ENCODE data around the gene GNPDA1. TPM values are rescaled to one million over a fixed set of nuclear protein-coding genes. Genes with fewer than 3 reads are reported as not detected.

The GNPDA1 gene
- polyA plus RNA-seq, 1 of the 3 experiments (the other 2 are of a cell fraction): 23.9 TPM

DNA sequence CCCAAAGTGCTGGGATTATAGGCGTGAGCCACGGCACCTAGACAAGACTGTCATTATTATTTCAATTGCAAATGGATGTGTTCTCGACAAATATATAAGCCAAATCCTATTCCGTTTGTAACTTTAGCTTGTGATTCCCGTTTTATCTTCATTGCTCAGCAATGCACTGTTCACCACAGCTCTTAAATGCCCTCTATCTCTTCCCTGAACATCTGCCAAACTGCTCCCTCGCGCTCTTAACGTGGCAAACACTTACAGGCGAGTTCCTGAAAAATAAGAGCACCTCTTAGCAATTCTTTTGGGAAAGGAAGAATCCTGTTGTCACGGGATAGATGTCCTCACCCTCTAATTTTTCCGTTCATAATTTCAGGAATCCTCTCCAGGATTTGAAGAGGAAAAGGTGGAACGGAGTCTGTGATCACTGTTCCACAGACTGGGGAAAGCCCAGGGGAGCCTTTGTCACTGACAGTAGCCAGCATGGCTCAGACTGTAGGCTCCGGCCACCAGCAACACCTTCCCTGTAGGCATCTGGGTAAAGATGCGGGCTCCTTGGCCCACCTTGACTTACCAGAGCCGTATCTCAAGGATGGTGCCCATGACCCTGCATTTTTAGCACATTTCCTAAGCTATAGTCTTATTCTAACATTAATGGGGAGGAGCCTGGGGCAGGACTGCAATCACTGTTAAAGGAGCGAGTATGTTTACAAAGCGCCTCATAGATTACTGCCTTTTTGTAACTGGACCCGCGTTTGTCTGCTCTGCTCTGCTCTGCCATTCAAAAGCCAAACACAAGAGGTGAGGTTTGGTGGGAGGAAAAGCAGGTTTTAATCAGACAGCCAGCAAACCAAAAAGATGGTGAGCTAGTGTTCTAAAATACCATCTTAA is 20.2 kb upstream of the GNPDA1 start (continued):
- TF ChIP-seq TEAD4 (IDR thresholded peaks at IDR 0.05; ENCODE audit: borderline replicate concordance, insufficient read depth) (no peak), RCOR1 (IDR thresholded peaks at IDR 0.05; ENCODE audit: low read length) (no peak), CHD2 (IDR thresholded peaks at IDR 0.05; ENCODE audit: low read length, partially characterized antibody) (no peak), SMC3 (IDR thresholded peaks at IDR 0.05; ENCODE audit: low read depth, low read length) (no peak), FOXM1 (IDR thresholded peaks at IDR 0.05; ENCODE audit: low read depth) (no peak), RAD21 (IDR thresholded peaks at IDR 0.05; ENCODE audit: low read length) (no peak)
- TF ChIP-seq, protein P1, sequence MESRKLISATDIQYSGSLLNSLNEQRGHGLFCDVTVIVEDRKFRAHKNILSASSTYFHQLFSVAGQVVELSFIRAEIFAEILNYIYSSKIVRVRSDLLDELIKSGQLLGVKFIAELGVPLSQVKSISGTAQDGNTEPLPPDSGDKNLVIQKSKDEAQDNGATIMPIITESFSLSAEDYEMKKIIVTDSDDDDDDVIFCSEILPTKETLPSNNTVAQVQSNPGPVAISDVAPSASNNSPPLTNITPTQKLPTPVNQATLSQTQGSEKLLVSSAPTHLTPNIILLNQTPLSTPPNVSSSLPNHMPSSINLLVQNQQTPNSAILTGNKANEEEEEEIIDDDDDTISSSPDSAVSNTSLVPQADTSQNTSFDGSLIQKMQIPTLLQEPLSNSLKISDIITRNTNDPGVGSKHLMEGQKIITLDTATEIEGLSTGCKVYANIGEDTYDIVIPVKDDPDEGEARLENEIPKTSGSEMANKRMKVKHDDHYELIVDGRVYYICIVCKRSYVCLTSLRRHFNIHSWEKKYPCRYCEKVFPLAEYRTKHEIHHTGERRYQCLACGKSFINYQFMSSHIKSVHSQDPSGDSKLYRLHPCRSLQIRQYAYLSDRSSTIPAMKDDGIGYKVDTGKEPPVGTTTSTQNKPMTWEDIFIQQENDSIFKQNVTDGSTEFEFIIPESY (IDR thresholded peaks at IDR 0.05; ENCODE audit: borderline replicate concordance, low read depth): no peak

DNA sequence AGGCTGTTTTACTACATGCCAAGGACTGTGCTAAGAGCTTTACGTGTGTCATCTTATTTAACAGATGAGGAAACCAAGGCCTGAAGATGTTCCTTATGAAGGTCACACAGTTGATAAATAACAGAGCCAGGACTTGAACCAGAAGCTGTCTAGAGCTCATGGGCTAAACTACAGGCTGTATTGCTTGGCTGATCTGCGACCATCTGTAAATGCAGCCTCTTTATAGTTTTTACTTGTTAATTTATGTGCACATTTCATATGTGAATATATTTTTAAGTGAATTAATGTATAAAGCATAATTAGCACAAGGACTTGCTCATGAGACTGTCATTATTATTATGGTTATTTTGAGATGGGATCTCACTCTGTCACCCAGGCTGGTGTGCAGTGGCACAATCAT is 19.3 kb upstream of the GNPDA1 start:
- DNase-seq: no peak
- 83% methylated on average over 2 of the region's 2 CpGs for WGBS (ENCODE audit: low lambda C conversion rate)

More for the DNA sequence above, 19.3 kb upstream of the GNPDA1 start:
- Histone ChIP-seq H3K4me1 (ENCODE audit: control insufficient read depth in 1 of 2, insufficient read depth in 2 of 2, low read depth in 1 of 2, low read length in 1 of 2) (peaks cover 0 to 2% of the 10 kb centered on the region in 2 experiments; a peak in 1 of 4 replicates), H3K79me2 (ENCODE audit: insufficient read depth) (no peaks in the 10 kb centered on the region), H3K4me3 (ENCODE audit: low read depth in 2 of 2, low read length in 1 of 2) (no peak overlapping the region), H3K4me2 (no peak overlapping the region), H3K9me3 (no peaks in the 10 kb centered on the region), H3K27ac (ENCODE audit: low read depth in 2 of 2, low read length in 1 of 2) (no peak overlapping the region), H3K9me2 (no peaks in the 10 kb centered on the region), H4K20me1 (ENCODE audit: insufficient read depth) (no peaks in the 10 kb centered on the region), H2AFZ (ENCODE audit: low read depth) (no peak overlapping the region), H3F3A (replicated peaks; ENCODE audit: insufficient read depth) (no peaks in the 10 kb centered on the region), H3K9ac (no peak overlapping the region), H3K27me3 (ENCODE audit: insufficient read depth) (no peaks in the 10 kb centered on the region), H3K36me3 (replicated peaks in 1 of 2; ENCODE audit: control insufficient read depth in 1 of 2, insufficient read depth in 2 of 2, low read length in 1 of 2) (no peaks in the 10 kb centered on the region)
- TF ChIP-seq, protein P1 (IDR thresholded peaks at IDR 0.05; ENCODE audit: borderline replicate concordance, low read depth): no peak
- TF ChIP-seq GABPA (IDR thresholded peaks at IDR 0.05; ENCODE audit: low read depth) (no peak), SIN3A (IDR thresholded peaks at IDR 0.05; ENCODE audit: borderline replicate concordance, low read depth, low read length) (no peak), TAF1 (IDR thresholded peaks at IDR 0.05; ENCODE audit: borderline replicate concordance, low read depth, low read length) (no peak), POLR2AphosphoS5 (IDR thresholded peaks at IDR 0.05; ENCODE audit: low read depth, low read length) (no peak), FOXJ3 (CRISPR knock-in tag; IDR thresholded peaks at IDR 0.05) (no peak), RFX5 (IDR thresholded peaks at IDR 0.05; ENCODE audit: low read length) (no peak), MXI1 (IDR thresholded peaks at IDR 0.05; ENCODE audit: low read depth, low read length) (no peak), CHD2 (IDR thresholded peaks at IDR 0.05; ENCODE audit: low read length, partially characterized antibody) (no peak), ELF1 (IDR thresholded peaks at IDR 0.05) (no peak), JUND (IDR thresholded peaks at IDR 0.05) (no peak), RAD21 (IDR thresholded peaks at IDR 0.05; ENCODE audit: low read length) (no peak)
- TF ChIP-seq, protein P2, sequence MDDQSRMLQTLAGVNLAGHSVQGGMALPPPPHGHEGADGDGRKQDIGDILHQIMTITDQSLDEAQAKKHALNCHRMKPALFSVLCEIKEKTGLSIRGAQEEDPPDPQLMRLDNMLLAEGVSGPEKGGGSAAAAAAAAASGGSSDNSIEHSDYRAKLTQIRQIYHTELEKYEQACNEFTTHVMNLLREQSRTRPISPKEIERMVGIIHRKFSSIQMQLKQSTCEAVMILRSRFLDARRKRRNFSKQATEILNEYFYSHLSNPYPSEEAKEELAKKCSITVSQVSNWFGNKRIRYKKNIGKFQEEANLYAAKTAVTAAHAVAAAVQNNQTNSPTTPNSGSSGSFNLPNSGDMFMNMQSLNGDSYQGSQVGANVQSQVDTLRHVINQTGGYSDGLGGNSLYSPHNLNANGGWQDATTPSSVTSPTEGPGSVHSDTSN (IDR thresholded peaks at IDR 0.05): no peak
- TF ChIP-seq, protein P3, sequence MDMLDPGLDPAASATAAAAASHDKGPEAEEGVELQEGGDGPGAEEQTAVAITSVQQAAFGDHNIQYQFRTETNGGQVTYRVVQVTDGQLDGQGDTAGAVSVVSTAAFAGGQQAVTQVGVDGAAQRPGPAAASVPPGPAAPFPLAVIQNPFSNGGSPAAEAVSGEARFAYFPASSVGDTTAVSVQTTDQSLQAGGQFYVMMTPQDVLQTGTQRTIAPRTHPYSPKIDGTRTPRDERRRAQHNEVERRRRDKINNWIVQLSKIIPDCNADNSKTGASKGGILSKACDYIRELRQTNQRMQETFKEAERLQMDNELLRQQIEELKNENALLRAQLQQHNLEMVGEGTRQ (IDR thresholded peaks at IDR 0.05; ENCODE audit: borderline replicate concordance, low read depth, low read length): no peak
- ChIA-PET POLR2A (no interaction called here), CTCF (interaction anchor here (0.6 to 1.5 kb wide), 2 partner anchors 22 to 113 kb away, joined by 3 to 4 read pairs; no protein-coding TSS in a partner anchor)

Data from SK-N-SH (cell line).